HAP-1 (cell line): ENCODE data around the gene KRTAP2-4.
"Not testable (repeated sequence)": the region's sequence is repeated elsewhere in the genome, so short reads cannot be mapped to it uniquely, and the experiment has no call there.

ENCODE experiments used
- DNase-seq, 2 experiments: peaks; one replicate each; pipeline ENCODE4 v3.0.0-alpha.2; 2016 to 2020; ENCODE audit warnings: low spot score in 2 of 2
- H3K27me3 ChIP-seq: fragments of 250-450 bp; sonication (Bioruptor Pico); 2 replicates; pipeline ENCODE4 v1.5.1; 2020; ENCODE audit warnings: low read depth, mild to moderate bottlenecking, moderate library complexity
- H3K36me3 ChIP-seq: fragments of 250-450 bp; sonication (Bioruptor Pico); replicated peaks from 2 replicates; pipeline ENCODE4 v1.5.1; 2020; ENCODE audit warnings: mild to moderate bottlenecking
- H3K4me1 ChIP-seq: fragments of 250-450 bp; sonication (Bioruptor Pico); 2 replicates; pipeline ENCODE4 v1.5.1; 2020; ENCODE audit warnings: mild to moderate bottlenecking
- H3K4me3 ChIP-seq: fragments of 250-450 bp; sonication (Bioruptor Pico); 2 replicates; pipeline ENCODE4 v1.5.1; 2020; ENCODE audit warnings: mild to moderate bottlenecking, moderate library complexity
- H3K9me3 ChIP-seq: fragments of 250-450 bp; sonication (Bioruptor Pico); 2 replicates; pipeline ENCODE4 v1.5.1; 2020; ENCODE audit warnings: mild to moderate bottlenecking, moderate library complexity
- in situ Hi-C: fragments of 300-500 bp; cut with MboI; formaldehyde crosslinking; loops from 3 replicates; pipeline ENCODE4 v1.14.3; 2020; ENCODE audit warnings: low sequenced_read_pairs, inconsistent platforms, mixed read lengths

The KRTAP2-4 gene

GRCh38 chr17:41065829-41066624 is at the start of gene KRTAP2-4:
Gene KRTAP2-4, minus strand, starts transcription at chr17:41065879. Its CDS starts 34 bp downstream, at chr17:41065845.
- no peaks in the 10 kb centered on the region for H3K27me3 ChIP-seq
- in situ Hi-C loops, result no loop called here
- no peak for DNase-seq
- H3K4me3 ChIP-seq, result no peak within 1 kb of the TSS
- no peaks in the 10 kb centered on the region for H3K4me1 ChIP-seq
- no peaks in the 10 kb centered on the region for H3K9me3 ChIP-seq
- H3K36me3 ChIP-seq, result no peaks in the 10 kb centered on the region

DNA sequence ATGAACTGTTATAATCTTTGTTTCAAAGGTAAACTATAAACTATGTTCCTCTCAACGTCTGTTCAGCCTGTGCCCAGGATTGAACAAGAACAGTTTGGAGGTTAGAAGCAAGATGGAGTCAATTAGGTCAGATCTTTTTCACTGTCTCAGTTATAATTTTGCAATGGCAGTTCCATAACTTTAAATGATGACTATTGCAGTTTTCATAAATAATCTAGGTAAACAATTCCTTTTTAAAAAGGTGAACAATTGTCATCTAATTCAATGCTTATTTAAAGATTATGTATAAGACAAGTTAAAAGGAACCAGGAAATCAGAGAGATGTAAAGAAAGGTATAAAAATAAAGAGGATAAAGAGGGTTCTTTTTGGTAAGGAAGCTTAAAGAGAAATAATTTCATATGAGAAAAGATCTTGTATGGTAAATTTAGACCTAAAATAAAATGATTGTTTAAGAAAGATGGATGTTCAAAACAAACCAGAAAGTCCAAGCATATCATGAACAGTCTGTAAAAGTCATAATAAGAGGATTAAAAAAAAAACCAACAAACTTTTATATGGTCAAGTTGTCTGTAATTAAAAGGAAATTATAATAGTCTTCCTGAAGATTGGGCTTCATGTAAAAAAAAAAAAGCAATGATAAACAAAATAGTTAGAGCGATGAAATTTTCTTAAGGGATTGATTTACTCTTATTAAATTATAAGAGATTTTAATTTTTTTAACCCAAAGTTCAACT is 45.6 kb upstream of the KRTAP2-4 start:
- no peak overlapping the region for H3K4me3 ChIP-seq
- no peaks in the 10 kb centered on the region; the same call in 1 of the 2 replicates for H3K9me3 ChIP-seq
- H3K4me1 ChIP-seq, result no peaks in the 10 kb centered on the region
- DNase-seq, result no peak
- no peaks in the 10 kb centered on the region for H3K36me3 ChIP-seq
- in situ Hi-C loops, result no loop called here
- H3K27me3 ChIP-seq, result no peaks in the 10 kb centered on the region

DNA sequence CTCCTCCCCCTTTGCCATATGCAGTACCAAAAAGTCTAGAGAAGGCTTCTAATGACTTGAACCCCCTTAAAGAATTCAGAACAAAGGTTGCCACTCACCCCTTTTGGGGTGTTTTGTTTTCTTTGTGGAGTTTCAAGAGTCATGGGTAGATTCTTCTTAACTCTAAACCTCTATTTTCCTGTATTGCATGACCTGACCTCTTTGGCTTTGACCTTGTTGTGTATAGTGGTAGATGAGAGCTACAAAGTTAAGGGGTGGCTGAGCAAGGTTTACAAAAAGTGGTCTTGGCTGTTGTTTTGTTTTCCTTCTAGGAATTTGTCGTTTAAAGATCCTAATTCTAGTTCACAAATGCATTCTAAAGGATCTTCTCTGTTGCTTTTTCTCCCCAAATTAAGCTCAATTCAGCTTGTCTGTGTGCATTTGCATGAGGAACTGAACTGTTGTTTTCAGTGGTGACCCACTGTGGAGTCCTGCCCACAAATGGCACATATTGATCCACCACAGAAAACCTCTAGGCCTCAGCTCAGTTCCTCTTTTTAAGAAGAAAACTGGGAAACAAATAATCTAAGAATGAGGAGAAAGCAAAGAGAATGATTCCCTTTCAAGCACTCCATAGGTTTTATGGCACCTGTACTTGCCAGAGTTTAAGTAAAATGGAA is 43.2 kb upstream of the KRTAP2-4 start:
- H3K9me3 ChIP-seq, H3K4me1 ChIP-seq, in situ Hi-C loops, DNase-seq, H3K36me3 ChIP-seq, H3K27me3 ChIP-seq, H3K4me3 ChIP-seq: not testable (repeated sequence)

DNA sequence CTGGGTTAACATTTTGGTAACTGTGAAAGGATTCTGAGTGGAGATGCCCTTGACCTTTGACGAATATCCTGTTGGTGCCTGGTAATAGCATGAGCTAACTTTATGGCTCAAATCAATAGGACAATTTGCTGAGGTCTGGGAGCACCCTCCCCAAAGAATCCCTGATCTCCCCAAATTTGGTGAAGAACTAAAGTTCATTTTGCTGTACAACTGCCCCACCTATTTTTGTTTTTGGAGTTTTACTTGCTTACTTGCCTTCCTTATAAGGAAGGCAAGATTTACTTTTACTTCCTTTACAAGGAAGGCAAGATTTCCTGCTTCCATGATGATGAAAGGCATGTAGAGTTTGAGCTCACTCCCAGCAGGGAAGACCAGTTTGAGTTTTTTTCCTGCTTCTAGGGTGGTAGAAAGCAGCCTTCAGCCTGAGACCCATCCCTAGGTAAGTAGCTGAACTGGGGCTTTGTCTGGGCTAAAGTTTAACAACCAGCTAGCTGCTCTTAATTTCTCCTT is 42.3 kb upstream of the KRTAP2-4 start:
- in situ Hi-C loops, result no loop called here
- no peak overlapping the region for H3K4me3 ChIP-seq
- no peak for DNase-seq
- no peaks in the 10 kb centered on the region; the same call in 1 of the 2 replicates for H3K9me3 ChIP-seq
- no peaks in the 10 kb centered on the region for H3K36me3 ChIP-seq
- H3K27me3 ChIP-seq, result no peaks in the 10 kb centered on the region
- no peaks in the 10 kb centered on the region for H3K4me1 ChIP-seq

GRCh38 chr17:41105347-41105746 is 39.7 kb upstream of the KRTAP2-4 start, which contains the start of gene KRTAP4-9:
Gene KRTAP4-9, plus strand, starts transcription at chr17:41105389. Its CDS starts 0 bp downstream, at chr17:41105389.
- DNase-seq, H3K4me1 ChIP-seq, H3K36me3 ChIP-seq, H3K9me3 ChIP-seq, in situ Hi-C loops, H3K4me3 ChIP-seq, H3K27me3 ChIP-seq: not testable (repeated sequence)

- H3K9me3 ChIP-seq, H3K4me3 ChIP-seq, in situ Hi-C loops, H3K27me3 ChIP-seq, DNase-seq, H3K36me3 ChIP-seq, H3K4me1 ChIP-seq: not testable (repeated sequence)
Measured at GRCh38 chr17:41104386-41105038, 38.8 kb upstream of the KRTAP2-4 start.

- no peaks in the 10 kb centered on the region for H3K27me3 ChIP-seq
- no peaks in the 10 kb centered on the region for H3K9me3 ChIP-seq
- H3K4me3 ChIP-seq, result no peak overlapping the region
- DNase-seq, result no peak
- H3K36me3 ChIP-seq, result no peaks in the 10 kb centered on the region
- in situ Hi-C loops, result no loop called here
- H3K4me1 ChIP-seq, result no peaks in the 10 kb centered on the region
Measured at GRCh38 chr17:41103896-41104295, 38.2 kb upstream of the KRTAP2-4 start.

- in situ Hi-C loops, result no loop called here
- no peaks in the 10 kb centered on the region for H3K9me3 ChIP-seq
- no peak within 1 kb of the TSS for H3K4me3 ChIP-seq
- no peaks in the 10 kb centered on the region for H3K4me1 ChIP-seq
- no peaks in the 10 kb centered on the region for H3K27me3 ChIP-seq
- no peaks in the 10 kb centered on the region for H3K36me3 ChIP-seq
- DNase-seq, result no peak
Measured at GRCh38 chr17:41101586-41102259, 36.0 kb upstream of the KRTAP2-4 start, which contains the start of gene KRTAP4-16. Gene KRTAP4-16, minus strand, starts transcription at chr17:41102209. Its CDS starts 0 bp downstream, at chr17:41102209.

DNA sequence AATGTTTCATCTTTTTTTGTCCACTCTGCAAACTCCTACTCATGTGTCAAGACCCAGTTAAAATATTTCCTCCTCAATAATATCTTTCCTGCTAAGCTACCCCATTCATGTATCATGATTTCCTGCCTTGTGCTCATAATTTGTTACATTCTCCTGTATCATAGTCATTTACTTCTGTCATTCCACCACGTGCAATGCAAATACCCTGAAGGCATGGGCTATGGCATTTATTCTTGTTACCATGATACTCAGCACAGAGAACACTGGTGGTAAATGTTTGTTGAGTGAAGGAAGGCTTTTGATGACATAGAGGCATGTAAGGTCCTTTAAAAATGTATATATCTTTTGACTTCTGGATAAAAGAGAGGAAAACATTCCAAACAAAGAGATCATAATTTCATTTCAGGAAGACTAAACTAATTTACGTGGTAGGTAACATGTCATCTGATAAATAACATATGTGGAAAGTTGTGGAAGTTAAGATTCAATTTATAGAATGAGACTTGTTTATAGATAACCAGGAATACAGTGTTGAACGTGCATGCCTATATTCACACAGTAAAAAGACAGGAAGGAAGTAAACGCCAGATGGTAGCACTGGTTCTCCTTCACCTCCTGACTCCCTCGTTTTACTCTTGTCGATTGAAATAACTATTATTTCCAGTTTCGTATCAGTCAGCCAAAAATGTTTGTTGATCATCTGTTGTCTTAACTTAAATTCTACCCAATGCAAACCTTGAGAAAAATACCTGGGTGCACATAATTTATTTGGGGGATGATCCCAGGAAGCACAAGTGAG is 34.2 kb upstream of the KRTAP2-4 start:
- H3K4me3 ChIP-seq, H3K9me3 ChIP-seq, DNase-seq, H3K36me3 ChIP-seq, H3K4me1 ChIP-seq, H3K27me3 ChIP-seq, in situ Hi-C loops: not testable (repeated sequence)

- in situ Hi-C loops, result no loop called here
- Histone ChIP-seq H3K4me3 (no peak overlapping the region), H3K27me3 (no peaks in the 10 kb centered on the region), H3K36me3 (no peaks in the 10 kb centered on the region), H3K9me3 (no peaks in the 10 kb centered on the region), H3K4me1 (no peaks in the 10 kb centered on the region)
- DNase-seq, result no peak
Measured at GRCh38 chr17:41098481-41098880, 32.8 kb upstream of the KRTAP2-4 start.

DNA sequence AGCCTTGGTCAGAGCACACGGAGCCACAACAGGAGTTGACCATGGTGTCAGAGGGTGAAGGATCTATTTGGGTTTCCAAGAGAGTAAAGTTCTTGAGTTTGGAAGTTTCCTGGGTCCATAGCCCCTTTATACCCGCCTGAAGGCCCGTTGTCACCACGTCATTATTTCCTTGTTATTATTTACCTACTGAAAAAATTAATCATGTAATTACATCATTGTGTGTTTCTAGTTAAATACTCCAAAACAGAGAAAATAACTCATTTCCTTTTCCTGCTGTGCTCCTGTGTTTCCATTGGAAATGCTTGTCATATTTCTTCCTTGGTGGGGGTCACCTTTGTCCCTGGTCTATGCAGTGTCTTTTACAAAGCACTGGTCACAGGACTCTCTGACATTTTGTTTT is 32.4 kb upstream of the KRTAP2-4 start, which contains the start of gene KRTAP4-8:
TSS of gene KRTAP4-8 (minus strand) at position 101 of the 400 bp plus-strand sequence. CDS start at position 43, 58 bp downstream.
- in situ Hi-C loops, result no loop called here
- Histone ChIP-seq H3K9me3 (no peaks in the 10 kb centered on the region), H3K4me1 (no peaks in the 10 kb centered on the region), H3K36me3 (no peaks in the 10 kb centered on the region), H3K4me3 (no peak within 1 kb of the TSS), H3K27me3 (no peaks in the 10 kb centered on the region)
- DNase-seq, result no peak

- Histone ChIP-seq H3K36me3 (no peaks in the 10 kb centered on the region), H3K9me3 (no peaks in the 10 kb centered on the region), H3K27me3 (no peaks in the 10 kb centered on the region), H3K4me1 (no peaks in the 10 kb centered on the region), H3K4me3 (no peak overlapping the region)
- in situ Hi-C loops, result no loop called here
- DNase-seq, result no peak
Measured at GRCh38 chr17:41096055-41096454, 30.4 kb upstream of the KRTAP2-4 start.
